ENCODE results near the gene TARBP2.

TARBP2 gene

GRCh38 chr12:53452159-53453077 is 48.7 kb upstream of the TARBP2 start (continued):
- TF ChIP-seq PRDM4 (tag by site-specific recombination; IDR thresholded peaks at IDR 0.05) (peak; percentile 64), GLI2 (tag by site-specific recombination; IDR thresholded peaks at IDR 0.05; ENCODE audit: borderline replicate concordance, low read depth) (no peak), ZNF76 (tag by site-specific recombination; IDR thresholded peaks at IDR 0.05; ENCODE audit: borderline replicate concordance, low read depth) (peak; percentile 90), ZNF510 (tag by site-specific recombination; IDR thresholded peaks at IDR 0.05; ENCODE audit: insufficient replicate concordance) (no peak), ZNF658 (tag by site-specific recombination; IDR thresholded peaks at IDR 0.05) (no peak), ZNF768 (tag by site-specific recombination; IDR thresholded peaks at IDR 0.05) (no peak), ZNF664 (tag by site-specific recombination; IDR thresholded peaks at IDR 0.05) (no peak), ZNF558 (tag by site-specific recombination; IDR thresholded peaks at IDR 0.05) (no peak), EGR2 (tag by site-specific recombination; IDR thresholded peaks at IDR 0.05; ENCODE audit: low read depth) (peak; percentile 73), ZNF133 (tag by site-specific recombination; IDR thresholded peaks at IDR 0.05) (no peak), ZBTB26 (tag by site-specific recombination; optimal IDR thresholded peaks at IDR 0.05) (peak; percentile 94), ZNF335 (tag by site-specific recombination; conservative IDR thresholded peaks at IDR 0.05) (peak; percentile 95), REST (tag by site-specific recombination; IDR thresholded peaks at IDR 0.05) (0 out of 2 replicates have a peak, but pooled peaks have one; percentile 49), ZNF701 (tag by site-specific recombination; IDR thresholded peaks at IDR 0.05) (peak; percentile 50; the same call in 1 of the 2 replicates), ZNF629 (tag by site-specific recombination; IDR thresholded peaks at IDR 0.05) (no peak), ZNF146 (tag by site-specific recombination; IDR thresholded peaks at IDR 0.05) (no peak), ZNF354C (tag by site-specific recombination; IDR thresholded peaks at IDR 0.05; ENCODE audit: borderline replicate concordance, low read depth) (no peak), ZNF596 (tag by site-specific recombination; IDR thresholded peaks at IDR 0.05) (no peak), ZNF148 (tag by site-specific recombination; IDR thresholded peaks at IDR 0.05; ENCODE audit: borderline replicate concordance) (no peak), ZNF157 (tag by site-specific recombination; IDR thresholded peaks at IDR 0.05) (no peak), ZBTB7A (tag by site-specific recombination; IDR thresholded peaks at IDR 0.05; ENCODE audit: low read depth) (peak; percentile 73; the same call in 1 of the 2 replicates), SETDB1 (IDR thresholded peaks at IDR 0.05; ENCODE audit: insufficient read length, low read length) (no peak), ZBTB17 (tag by site-specific recombination; IDR thresholded peaks at IDR 0.05) (no peak), ZNF121 (tag by site-specific recombination; IDR thresholded peaks at IDR 0.05) (0 out of 2 replicates have a peak, but pooled peaks have one; percentile 52), ZNF394 (tag by site-specific recombination; IDR thresholded peaks at IDR 0.05; ENCODE audit: borderline replicate concordance) (peak; percentile 46; the same call in 1 of the 2 replicates), IKZF3 (tag by site-specific recombination; IDR thresholded peaks at IDR 0.05) (peak; percentile 55), KLF17 (tag by site-specific recombination; IDR thresholded peaks at IDR 0.05) (peak; percentile 96), ZNF544 (tag by site-specific recombination; IDR thresholded peaks at IDR 0.05) (no peak)

Data from HEK293 (cell line).